Keratinocyte (primary cell): ENCODE results near the gene PCDHB4. TPM values are rescaled to one million over a fixed set of nuclear protein-coding genes. Genes with fewer than 3 reads are reported as not detected.
"Not testable (repeated sequence)": the region's sequence is repeated elsewhere in the genome, so short reads cannot be mapped to it uniquely, and the experiment has no call there.

Experiments used
- DNase-seq: peaks from one replicate; pipeline ENCODE4 v3.0.0-alpha.2; 2011; ENCODE audit warnings: low read depth, missing footprints, low spot score
- FAIRE-seq: peaks from 2 replicates; lab custom pipeline; 2011; peaks lifted over from hg19 to GRCh38; lab: Jason Lieb, UNC
- H2AFZ ChIP-seq: 2 replicates; pipeline ENCODE4 v1.6.0; 2012; ENCODE audit warnings: low read length, control low read depth, inconsistent platforms; ENCODE audit not compliant: control insufficient read depth
- H3K27ac ChIP-seq: 2 replicates; pipeline ENCODE4 v1.5.1; 2011; ENCODE audit warnings: low read length; ENCODE audit not compliant: control insufficient read depth, insufficient read depth
- H3K27me3 ChIP-seq: 3 replicates; pipeline ENCODE4 v1.6.0; 2011; ENCODE audit warnings: low read length; ENCODE audit not compliant: control insufficient read depth, insufficient read depth; ENCODE audit errors: extremely low read depth
- H3K36me3 ChIP-seq, 2 experiments: 2 replicates in 1 of 2; 3 replicates in 1 of 2; pipeline ENCODE4 v1.5.1; 2011; ENCODE audit warnings: low read length in 2 of 2, mild to moderate bottlenecking in 1 of 2; ENCODE audit not compliant: control insufficient read depth in 2 of 2, insufficient read depth in 2 of 2; ENCODE audit errors: extremely low read depth in 1 of 2
- H3K4me1 ChIP-seq: 3 replicates; pipeline ENCODE4 v1.5.1; 2011; ENCODE audit warnings: low read length; ENCODE audit not compliant: control insufficient read depth, insufficient read depth; ENCODE audit errors: extremely low read depth
- H3K4me2 ChIP-seq: 3 replicates; pipeline ENCODE4 v1.6.0; 2011; ENCODE audit warnings: low read depth, low read length; ENCODE audit not compliant: control insufficient read depth, insufficient read depth; ENCODE audit errors: extremely low read depth
- H3K4me3 ChIP-seq, 3 experiments: fragments of 200-600 bp in 1 of 3; sonication (generic) in 1 of 3; 2 replicates in 2 of 3; 3 replicates in 1 of 3; pipeline ENCODE4 v1.5.1; 2011 to 2016; ENCODE audit warnings: low read length in 3 of 3, mild to moderate bottlenecking in 3 of 3, control low read depth in 2 of 3, inconsistent platforms in 1 of 3, low read depth in 1 of 3, mixed read lengths in 1 of 3, mixed run types in 1 of 3, moderate library complexity in 1 of 3; ENCODE audit not compliant: control insufficient read depth in 2 of 3, insufficient read depth in 2 of 3; ENCODE audit errors: extremely low read depth in 1 of 3
- H3K79me2 ChIP-seq: 2 replicates; pipeline ENCODE4 v1.6.0; 2012; ENCODE audit warnings: low read length; ENCODE audit not compliant: control insufficient read depth, insufficient read depth
- H3K9ac ChIP-seq: 3 replicates; pipeline ENCODE4 v1.6.0; 2011; ENCODE audit warnings: low read length; ENCODE audit not compliant: control insufficient read depth, insufficient read depth; ENCODE audit errors: extremely low read depth
- H3K9me1 ChIP-seq: 3 replicates; pipeline ENCODE4 v1.6.0; 2011; ENCODE audit warnings: low read length; ENCODE audit not compliant: control insufficient read depth, insufficient read depth; ENCODE audit errors: extremely low read depth
- H3K9me3 ChIP-seq: 2 replicates; pipeline ENCODE4 v1.5.1; 2012; ENCODE audit warnings: low read depth, low read length; ENCODE audit not compliant: control insufficient read depth
- H4K20me1 ChIP-seq: 3 replicates; pipeline ENCODE4 v1.6.0; 2011; ENCODE audit warnings: low read length; ENCODE audit not compliant: control insufficient read depth, insufficient read depth; ENCODE audit errors: extremely low read depth
- CTCF ChIP-seq, 3 experiments: IDR thresholded peaks in 1 of 3; conservative IDR thresholded peaks in 1 of 3; optimal IDR thresholded peaks in 1 of 3; 2 replicates in 2 of 3; 3 replicates in 1 of 3; pipeline versions ENCODE3 to v1.5.1; 2011; ENCODE audit warnings: low read length in 3 of 3, mild to moderate bottlenecking in 3 of 3, moderate library complexity in 2 of 3, control low read depth in 1 of 3, inconsistent platforms in 1 of 3; ENCODE audit not compliant: insufficient read depth in 2 of 3; ENCODE audit errors: extremely low read depth in 1 of 3
- EZH2 ChIP-seq: IDR thresholded peaks from one replicate; pipeline ENCODE4 v1.6.1; 2012; ENCODE audit warnings: inconsistent platforms, mild to moderate bottlenecking, low read length, moderate library complexity
- dilution Hi-C: fragments of 300-500 bp; cut with MboI; formaldehyde crosslinking; loops from one replicate; pipeline ENCODE4 v1.7.0; 2020; ENCODE audit warnings: low sequenced_read_pairs; ENCODE audit not compliant: extremely low pct_ligation_motif_present
- polyA plus RNA-seq, 5 experiments: library from polyadenylated mRNA; depleted of rRNA in 3 of 5; stranded (reverse) in 3 of 5; stranded (forward) in 1 of 5; unstranded in 1 of 5; fragments of >200 nt; gene quantifications; 1 replicate in 1 of 5; 2 replicates in 3 of 5; 3 replicates in 1 of 5; pipeline versions ENCODE4 v1.2.1 to v1.2.3, GENCODE V29; 2011 to 2012; ENCODE audit warnings: missing spikeins in 2 of 5, low read depth in 1 of 5, low replicate concordance in 1 of 5

Gene PCDHB4
- polyA plus RNA-seq, 1 donor (not counting 4 experiments of a cell fraction or from before 2014, with no cell fraction given): 0.04 TPM

DNA sequence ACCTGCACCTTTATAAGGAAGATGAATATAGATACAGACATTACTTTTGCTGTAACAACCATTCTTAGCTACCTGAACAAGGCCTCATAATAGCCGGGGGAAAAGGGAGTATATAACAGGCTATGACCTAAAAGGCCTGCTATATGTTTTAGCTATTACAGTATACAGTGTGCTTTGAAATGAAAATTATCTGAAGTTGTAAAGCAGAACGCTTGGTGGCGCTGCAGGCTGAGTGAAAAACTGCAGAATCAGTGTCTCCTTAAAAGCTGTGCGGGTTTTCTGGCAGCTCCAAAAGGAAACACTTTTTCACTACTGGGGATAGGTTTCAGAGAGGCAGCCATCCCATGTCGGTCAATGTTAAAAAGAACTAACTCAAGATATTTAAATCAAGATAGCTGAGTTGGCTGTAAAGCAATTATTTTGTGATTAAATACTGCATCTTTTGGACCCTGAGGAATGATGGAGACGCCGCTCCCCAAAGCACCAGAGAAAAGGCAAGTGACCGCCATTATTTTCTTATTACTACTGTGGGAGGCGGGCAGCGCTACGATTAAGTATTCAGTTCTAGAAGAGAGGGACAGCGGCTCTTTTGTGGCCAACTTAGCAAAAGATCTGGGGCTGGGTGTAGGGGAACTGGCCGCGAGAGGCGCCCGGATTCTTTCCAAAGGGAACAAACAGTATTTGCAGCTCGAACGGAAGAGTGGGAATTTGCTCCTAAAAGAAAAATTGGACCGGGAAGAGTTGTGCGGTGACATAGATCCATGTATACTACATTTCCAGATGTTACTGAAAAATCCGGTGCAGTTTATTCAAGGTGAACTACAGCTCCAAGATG, 34.1 kb downstream of the PCDHB4 start:
- no peak overlapping the region for H3K4me3 ChIP-seq
- H4K20me1 ChIP-seq: no peaks in the 10 kb centered on the region
- H3K27me3 ChIP-seq: no peaks in the 10 kb centered on the region
- H3K36me3 ChIP-seq: no peaks in the 10 kb centered on the region
- FAIRE-seq: no peak
- H3K79me2 ChIP-seq: no peaks in the 10 kb centered on the region
- H2AFZ ChIP-seq: no peak overlapping the region
- no peak for TF ChIP-seq EZH2
- no peak for TF ChIP-seq CTCF (optimal IDR thresholded peaks at IDR 0.05 in 1 of 3, IDR thresholded peaks at IDR 0.05 in 1 of 3, conservative IDR thresholded peaks at IDR 0.05 in 1 of 3; ENCODE audit: extremely low read depth in 1 of 3, insufficient read depth in 2 of 3, low read length in 3 of 3)
- H3K4me1 ChIP-seq: no peaks in the 10 kb centered on the region
- no peak overlapping the region for H3K9ac ChIP-seq
- no peak overlapping the region for H3K27ac ChIP-seq
- no peak for DNase-seq
- no peaks in the 10 kb centered on the region for H3K9me1 ChIP-seq
- no peaks in the 10 kb centered on the region for H3K9me3 ChIP-seq
- H3K4me2 ChIP-seq: no peak overlapping the region
- dilution Hi-C loops: no loop called here

DNA sequence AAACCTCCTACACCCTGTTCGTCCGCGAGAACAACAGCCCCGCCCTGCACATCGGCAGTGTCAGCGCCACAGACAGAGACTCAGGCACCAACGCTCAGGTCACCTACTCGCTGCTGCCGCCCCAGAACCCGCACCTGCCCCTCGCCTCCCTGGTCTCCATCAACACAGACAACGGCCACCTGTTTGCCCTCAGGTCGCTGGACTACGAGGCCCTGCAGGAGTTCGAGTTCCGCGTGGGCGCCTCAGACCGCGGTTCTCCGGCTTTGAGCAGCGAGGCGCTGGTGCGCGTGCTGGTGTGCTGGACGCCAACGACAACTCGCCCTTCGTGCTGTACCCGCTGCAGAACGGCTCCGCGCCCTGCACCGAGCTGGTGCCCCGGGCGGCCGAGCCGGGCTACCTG, 35.7 kb downstream of the PCDHB4 start:
- H4K20me1 ChIP-seq, H3K4me1 ChIP-seq, H3K27ac ChIP-seq, FAIRE-seq, H3K9me1 ChIP-seq, H3K79me2 ChIP-seq, H3K4me3 ChIP-seq, dilution Hi-C loops, H2AFZ ChIP-seq, H3K27me3 ChIP-seq, H3K4me2 ChIP-seq, H3K9me3 ChIP-seq, DNase-seq, H3K9ac ChIP-seq, H3K36me3 ChIP-seq: not testable (repeated sequence)

DNA sequence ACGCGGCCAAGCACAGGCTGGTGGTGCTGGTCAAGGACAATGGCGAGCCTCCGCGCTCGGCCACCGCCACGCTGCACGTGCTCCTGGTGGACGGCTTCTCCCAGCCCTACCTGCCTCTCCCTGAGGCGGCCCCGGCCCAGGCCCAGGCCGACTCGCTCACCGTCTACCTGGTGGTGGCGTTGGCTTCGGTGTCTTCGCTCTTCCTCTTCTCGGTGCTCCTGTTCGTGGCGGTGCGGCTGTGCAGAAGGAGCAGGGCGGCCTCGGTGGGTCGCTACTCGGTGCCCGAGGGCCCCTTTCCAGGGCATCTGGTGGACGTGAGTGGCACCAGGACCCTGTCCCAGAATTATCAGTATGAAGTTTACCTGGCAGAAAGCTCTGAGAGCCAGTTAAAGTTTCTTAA, 36.3 kb downstream of the PCDHB4 start:
- H3K79me2 ChIP-seq, H3K36me3 ChIP-seq, H3K4me1 ChIP-seq, H3K4me2 ChIP-seq, dilution Hi-C loops, H3K9ac ChIP-seq, H3K4me3 ChIP-seq, H4K20me1 ChIP-seq, H3K9me1 ChIP-seq, H3K27ac ChIP-seq, DNase-seq, H2AFZ ChIP-seq, H3K27me3 ChIP-seq, H3K9me3 ChIP-seq, FAIRE-seq: not testable (repeated sequence)
